ENCODE results near the gene ZYG11A.

Gene ZYG11A

DNA sequence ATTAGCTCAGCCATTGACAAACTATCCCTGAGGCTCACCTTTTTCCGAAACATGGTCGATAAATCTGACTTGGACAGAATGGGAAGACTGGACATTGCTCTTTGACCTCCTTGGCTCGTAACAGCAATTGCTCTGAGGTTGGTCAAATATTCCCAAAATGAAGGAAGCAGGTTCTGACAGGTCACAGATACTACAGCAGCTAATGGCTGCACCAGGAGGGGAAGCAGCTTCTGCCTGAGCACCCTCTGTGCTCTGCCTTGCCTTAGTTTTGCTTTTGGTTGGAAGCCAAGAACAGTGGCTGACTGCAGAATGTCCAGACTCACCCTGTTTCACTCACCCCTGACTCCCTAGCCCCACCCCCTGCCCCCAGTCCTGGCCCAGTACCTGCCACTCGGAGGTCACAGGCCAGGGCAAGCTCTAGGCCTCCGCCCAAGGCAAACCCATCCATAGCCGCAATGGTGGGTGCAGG lies 63.6 kb downstream of the ZYG11A start:
- H3K27ac ChIP-seq (ENCODE audit: extremely low read depth, low read depth, low read length) = no peak overlapping the region
- H3K36me3 ChIP-seq (ENCODE audit: control insufficient read depth in 2 of 2, insufficient read depth in 1 of 2, low read length in 2 of 2) = peaks cover 0 to 5% of the 10 kb centered on the region in 2 experiments; a peak in 2 of 3 replicates
- POLR2A ChIA-PET = interaction anchor here (0.6 to 1.3 kb wide), 2 partner anchors 15 to 271 kb away, joined by 4 to 5 read pairs; partner anchors contain the start of gene ECHDC2
- no peak for TF ChIP-seq ZNF274 (IDR thresholded peaks at IDR 0.05; ENCODE audit: low read length)
- no peak for TF ChIP-seq ZNF274 (tag by site-specific recombination; IDR thresholded peaks at IDR 0.05; ENCODE audit: borderline replicate concordance)
- no peak for TF ChIP-seq ZNF112 (tag by site-specific recombination; IDR thresholded peaks at IDR 0.05)
- TF ChIP-seq, protein P1, sequence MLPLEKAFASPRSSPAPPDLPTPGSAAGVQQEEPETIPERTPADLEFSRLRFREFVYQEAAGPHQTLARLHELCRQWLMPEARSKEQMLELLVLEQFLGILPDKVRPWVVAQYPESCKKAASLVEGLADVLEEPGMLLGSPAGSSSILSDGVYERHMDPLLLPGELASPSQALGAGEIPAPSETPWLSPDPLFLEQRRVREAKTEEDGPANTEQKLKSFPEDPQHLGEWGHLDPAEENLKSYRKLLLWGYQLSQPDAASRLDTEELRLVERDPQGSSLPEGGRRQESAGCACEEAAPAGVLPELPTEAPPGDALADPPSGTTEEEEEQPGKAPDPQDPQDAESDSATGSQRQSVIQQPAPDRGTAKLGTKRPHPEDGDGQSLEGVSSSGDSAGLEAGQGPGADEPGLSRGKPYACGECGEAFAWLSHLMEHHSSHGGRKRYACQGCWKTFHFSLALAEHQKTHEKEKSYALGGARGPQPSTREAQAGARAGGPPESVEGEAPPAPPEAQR (tag by site-specific recombination; IDR thresholded peaks at IDR 0.05) = no peak
- TF ChIP-seq, protein P2, sequence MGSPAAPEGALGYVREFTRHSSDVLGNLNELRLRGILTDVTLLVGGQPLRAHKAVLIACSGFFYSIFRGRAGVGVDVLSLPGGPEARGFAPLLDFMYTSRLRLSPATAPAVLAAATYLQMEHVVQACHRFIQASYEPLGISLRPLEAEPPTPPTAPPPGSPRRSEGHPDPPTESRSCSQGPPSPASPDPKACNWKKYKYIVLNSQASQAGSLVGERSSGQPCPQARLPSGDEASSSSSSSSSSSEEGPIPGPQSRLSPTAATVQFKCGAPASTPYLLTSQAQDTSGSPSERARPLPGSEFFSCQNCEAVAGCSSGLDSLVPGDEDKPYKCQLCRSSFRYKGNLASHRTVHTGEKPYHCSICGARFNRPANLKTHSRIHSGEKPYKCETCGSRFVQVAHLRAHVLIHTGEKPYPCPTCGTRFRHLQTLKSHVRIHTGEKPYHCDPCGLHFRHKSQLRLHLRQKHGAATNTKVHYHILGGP (tag by site-specific recombination; IDR thresholded peaks at IDR 0.05) = no peak
- no peak for TF ChIP-seq ZNF37A (tag by site-specific recombination; IDR thresholded peaks at IDR 0.05)
- no peak for TF ChIP-seq ZFP69B (tag by site-specific recombination; IDR thresholded peaks at IDR 0.05)
- TF ChIP-seq, protein P3, sequence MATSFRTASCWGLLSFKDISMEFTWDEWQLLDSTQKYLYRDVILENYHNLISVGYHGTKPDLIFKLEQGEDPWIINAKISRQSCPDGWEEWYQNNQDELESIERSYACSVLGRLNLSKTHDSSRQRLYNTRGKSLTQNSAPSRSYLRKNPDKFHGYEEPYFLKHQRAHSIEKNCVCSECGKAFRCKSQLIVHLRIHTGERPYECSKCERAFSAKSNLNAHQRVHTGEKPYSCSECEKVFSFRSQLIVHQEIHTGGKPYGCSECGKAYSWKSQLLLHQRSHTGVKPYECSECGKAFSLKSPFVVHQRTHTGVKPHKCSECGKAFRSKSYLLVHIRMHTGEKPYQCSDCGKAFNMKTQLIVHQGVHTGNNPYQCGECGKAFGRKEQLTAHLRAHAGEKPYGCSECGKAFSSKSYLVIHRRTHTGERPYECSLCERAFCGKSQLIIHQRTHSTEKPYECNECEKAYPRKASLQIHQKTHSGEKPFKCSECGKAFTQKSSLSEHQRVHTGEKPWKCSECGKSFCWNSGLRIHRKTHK (tag by site-specific recombination; IDR thresholded peaks at IDR 0.05) = no peak
- TF ChIP-seq, protein P4, sequence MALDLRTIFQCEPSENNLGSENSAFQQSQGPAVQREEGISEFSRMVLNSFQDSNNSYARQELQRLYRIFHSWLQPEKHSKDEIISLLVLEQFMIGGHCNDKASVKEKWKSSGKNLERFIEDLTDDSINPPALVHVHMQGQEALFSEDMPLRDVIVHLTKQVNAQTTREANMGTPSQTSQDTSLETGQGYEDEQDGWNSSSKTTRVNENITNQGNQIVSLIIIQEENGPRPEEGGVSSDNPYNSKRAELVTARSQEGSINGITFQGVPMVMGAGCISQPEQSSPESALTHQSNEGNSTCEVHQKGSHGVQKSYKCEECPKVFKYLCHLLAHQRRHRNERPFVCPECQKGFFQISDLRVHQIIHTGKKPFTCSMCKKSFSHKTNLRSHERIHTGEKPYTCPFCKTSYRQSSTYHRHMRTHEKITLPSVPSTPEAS (tag by site-specific recombination; IDR thresholded peaks at IDR 0.05) = no peak
- no peak for TF ChIP-seq ZNF350 (tag by site-specific recombination; IDR thresholded peaks at IDR 0.05)
- TF ChIP-seq, protein P5, sequence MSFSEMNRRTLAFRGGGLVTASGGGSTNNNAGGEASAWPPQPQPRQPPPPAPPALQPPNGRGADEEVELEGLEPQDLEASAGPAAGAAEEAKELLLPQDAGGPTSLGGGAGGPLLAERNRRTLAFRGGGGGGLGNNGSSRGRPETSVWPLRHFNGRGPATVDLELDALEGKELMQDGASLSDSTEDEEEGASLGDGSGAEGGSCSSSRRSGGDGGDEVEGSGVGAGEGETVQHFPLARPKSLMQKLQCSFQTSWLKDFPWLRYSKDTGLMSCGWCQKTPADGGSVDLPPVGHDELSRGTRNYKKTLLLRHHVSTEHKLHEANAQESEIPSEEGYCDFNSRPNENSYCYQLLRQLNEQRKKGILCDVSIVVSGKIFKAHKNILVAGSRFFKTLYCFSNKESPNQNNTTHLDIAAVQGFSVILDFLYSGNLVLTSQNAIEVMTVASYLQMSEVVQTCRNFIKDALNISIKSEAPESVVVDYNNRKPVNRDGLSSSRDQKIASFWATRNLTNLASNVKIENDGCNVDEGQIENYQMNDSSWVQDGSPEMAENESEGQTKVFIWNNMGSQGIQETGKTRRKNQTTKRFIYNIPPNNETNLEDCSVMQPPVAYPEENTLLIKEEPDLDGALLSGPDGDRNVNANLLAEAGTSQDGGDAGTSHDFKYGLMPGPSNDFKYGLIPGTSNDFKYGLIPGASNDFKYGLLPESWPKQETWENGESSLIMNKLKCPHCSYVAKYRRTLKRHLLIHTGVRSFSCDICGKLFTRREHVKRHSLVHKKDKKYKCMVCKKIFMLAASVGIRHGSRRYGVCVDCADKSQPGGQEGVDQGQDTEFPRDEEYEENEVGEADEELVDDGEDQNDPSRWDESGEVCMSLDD (tag by site-specific recombination; IDR thresholded peaks at IDR 0.05) = no peak
- no peak for TF ChIP-seq ZNF341 (tag by site-specific recombination; IDR thresholded peaks at IDR 0.05; ENCODE audit: low read depth)
- TF ChIP-seq, protein P6, sequence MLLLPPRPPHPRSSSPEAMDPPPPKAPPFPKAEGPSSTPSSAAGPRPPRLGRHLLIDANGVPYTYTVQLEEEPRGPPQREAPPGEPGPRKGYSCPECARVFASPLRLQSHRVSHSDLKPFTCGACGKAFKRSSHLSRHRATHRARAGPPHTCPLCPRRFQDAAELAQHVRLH (tag by site-specific recombination; IDR thresholded peaks at IDR 0.05) = no peak
- no peak for TF ChIP-seq YY2 (tag by site-specific recombination; IDR thresholded peaks at IDR 0.05)
- TF ChIP-seq ZNF510 (tag by site-specific recombination; IDR thresholded peaks at IDR 0.05; ENCODE audit: insufficient replicate concordance) = no peak
- CTCF ChIA-PET = interaction anchor here (0.5 to 2.9 kb wide), 8 partner anchors 13 to 280 kb away, joined by 3 to 20 read pairs (median 5); no protein-coding TSS in a partner anchor
- H3K4me3 ChIP-seq (ENCODE audit: low read depth, low read length) = no peak overlapping the region
- H3K9me3 ChIP-seq (ENCODE audit: control insufficient read depth, insufficient read depth, low read depth, low read length) = no peaks in the 10 kb centered on the region
- H3K4me1 ChIP-seq (ENCODE audit: control insufficient read depth, insufficient read depth, low read length) = no peaks in the 10 kb centered on the region
